ENCODE results near the gene ERV3-1. TPM values are rescaled to one million over a fixed set of nuclear protein-coding genes. Genes with fewer than 3 reads are reported as not detected.
A peak's percentile ranks its signal among the peaks of the same experiment; 100 is the strongest.

Gene ERV3-1
- total and polyA plus RNA-seq, 9 of the 15 experiments (the other 6 are each of a cell fraction or from before 2014, with no cell fraction given): 10.2 to 30.0 (median 22.0) TPM

- TF ChIP-seq KDM4B (IDR thresholded peaks at IDR 0.05; ENCODE audit: borderline replicate concordance in 2 of 2, low read depth in 1 of 2): 0 out of 4 replicates have a peak, but pooled peaks of 1 of the 2 experiments have one; percentile 74
- TF ChIP-seq ZZZ3 (IDR thresholded peaks at IDR 0.05): no peak
- peak; percentile 40; the same call in 1 of the 2 replicates for TF ChIP-seq HLTF (IDR thresholded peaks at IDR 0.05)
- no peak for TF ChIP-seq MAFG (tag; conservative IDR thresholded peaks at IDR 0.05)
- no peak for TF ChIP-seq COPS2 (conservative IDR thresholded peaks at IDR 0.05)
- TF ChIP-seq EGR1 (conservative IDR thresholded peaks at IDR 0.05): 0 out of 2 replicates have a peak, but pooled peaks have one; percentile 16
- TF ChIP-seq ZNF695 (CRISPR knock-in tag; IDR thresholded peaks at IDR 0.05): no peak
- TF ChIP-seq SMAD3 (CRISPR knock-in tag; conservative IDR thresholded peaks at IDR 0.05): no peak
- TF ChIP-seq ZNF668 (CRISPR knock-in tag; IDR thresholded peaks at IDR 0.05): no peak
- no peak for TF ChIP-seq RFX1 (IDR thresholded peaks at IDR 0.05)
- peak; percentile 91; the same call in 1 of the 2 replicates for TF ChIP-seq PHB (CRISPR knock-in tag; IDR thresholded peaks at IDR 0.05)
- no peak for TF ChIP-seq BCLAF1 (IDR thresholded peaks at IDR 0.05; ENCODE audit: borderline replicate concordance in 1 of 2, control insufficient read depth in 1 of 2, low read depth in 2 of 2, low read length in 1 of 2)
- TF ChIP-seq E2F6 (IDR thresholded peaks at IDR 0.05; ENCODE audit: borderline replicate concordance in 1 of 2, extremely low read depth in 1 of 2, insufficient read depth in 1 of 2, insufficient read length in 1 of 2, low read depth in 1 of 2, low read length in 1 of 2, poor library complexity in 1 of 2, severe bottlenecking in 1 of 2): peak; percentile 21 to 42
Observed at GRCh38 chr7:65006094-65006992, at the start of gene ERV3-1 (continued).

Measured in K562 (cell line).